Esophagus muscularis mucosa (tissue), 4 donors: ENCODE results near the gene INHBA. TPM values are rescaled to one million over a fixed set of nuclear protein-coding genes. Genes with fewer than 3 reads are reported as not detected.

Experiments used
- DNase-seq: peaks from one replicate; pipeline ENCODE4 v3.0.0-alpha.2; 2017; ENCODE audit errors: extremely low spot score
- H3K27ac ChIP-seq, 4 donors: fragments of 200-600 bp; sonication (generic); replicated peaks in 1 of 4; 1 replicate in 3 of 4; 2 replicates in 1 of 4; pipeline ENCODE4 v1.5.1; 2016 to 2019; ENCODE audit warnings: mild to moderate bottlenecking in 1 of 4
- H3K27me3 ChIP-seq, 4 donors: fragments of 200-600 bp; sonication (generic); one replicate each; pipeline versions ENCODE4 v1.5.1 to v1.6.0; 2016 to 2019
- H3K36me3 ChIP-seq, 4 donors: fragments of 200-600 bp; sonication (generic); one replicate each; pipeline ENCODE4 v1.5.1; 2016 to 2019
- H3K4me1 ChIP-seq, 4 donors: fragments of 200-600 bp; sonication (generic); one replicate each; pipeline ENCODE4 v1.5.1; 2016 to 2019
- H3K4me3 ChIP-seq, 4 donors: fragments of 200-600 bp; sonication (generic); 1 replicate in 2 of 4; 2 replicates in 2 of 4; pipeline ENCODE4 v1.5.1; 2016 to 2019; ENCODE audit warnings: mild to moderate bottlenecking in 4 of 4, moderate library complexity in 1 of 4
- H3K9me3 ChIP-seq, 4 donors: fragments of 200-600 bp; sonication (generic); 1 replicate in 3 of 4; 2 replicates in 1 of 4; pipeline ENCODE4 v1.5.1; 2016 to 2019
- CTCF ChIP-seq, 3 experiments: fragments of 200-600 bp in 2 of 3; fragments of 450-650 bp in 1 of 3; sonication (generic) in 2 of 3; IDR thresholded peaks; one replicate each; pipeline ENCODE4 v1.5.1; 2017 to 2019; ENCODE audit warnings: antibody characterized with exemption in 3 of 3, mild to moderate bottlenecking in 2 of 3, moderate library complexity in 1 of 3
- EP300 ChIP-seq: sonication (generic); formaldehyde crosslinking; IDR thresholded peaks from one replicate; pipeline ENCODE4 v1.6.1; 2017; ENCODE audit warnings: antibody characterized with exemption
- POLR2A ChIP-seq: fragments of 450-650 bp; IDR thresholded peaks from one replicate; pipeline ENCODE4 v1.6.1; 2017; ENCODE audit warnings: antibody characterized with exemption, moderate library complexity, mild to moderate bottlenecking, low read depth
- POLR2AphosphoS5 ChIP-seq, 2 donors: sonication (generic); formaldehyde crosslinking; IDR thresholded peaks; one replicate each; pipeline ENCODE4 v1.6.1; 2017; ENCODE audit warnings: antibody characterized with exemption in 2 of 2
- WGBS: methylation state at CpG from one replicate; pipeline ENCODE4 v1.1.5; 2018; 5-methylcytosine and 5-hydroxymethylcytosine counted together
- intact Hi-C: fragments of 100-400 bp; cut with DNase I; formaldehyde crosslinking; loops from one replicate; pipeline ENCODE4 v1.15.1; 2023
- total RNA-seq, 4 donors: library from RNA; depleted of rRNA; stranded (reverse); fragments of >200 nt; gene quantifications; one replicate each; pipeline versions ENCODE4 v1.1.0 to v1.2.1, GENCODE V29; 2016

Gene INHBA
- total RNA-seq, 4 donors from 2014 or later: 19.2 to 38.6 (median 32.9) TPM

GRCh38 chr7:41661596-41661995 lies 41.3 kb downstream of the INHBA start:
- Histone ChIP-seq H3K4me3 (no peak overlapping the region), H3K4me1 (peaks cover 0 to 4% (median 1%) of the 10 kb centered on the region in 4 donors), H3K27me3 (no peaks in the 10 kb centered on the region), H3K9me3 (no peaks in the 10 kb centered on the region), H3K27ac (no peak overlapping the region), H3K36me3 (no peaks in the 10 kb centered on the region)
- DNase-seq: no peak
- intact Hi-C loops: no loop called here
- TF ChIP-seq EP300 (no peak), POLR2AphosphoS5 (IDR thresholded peaks at IDR 0.05) (no peak), POLR2A (no peak), CTCF (IDR thresholded peaks at IDR 0.05) (no peak)

- 98% methylated on average over 3 of the region's 3 CpGs for WGBS
- H3K9me3 ChIP-seq: no peaks in the 10 kb centered on the region
- H3K27ac ChIP-seq: no peak overlapping the region
- TF ChIP-seq EP300 (no peak), POLR2AphosphoS5 (IDR thresholded peaks at IDR 0.05) (no peak), POLR2A (no peak), CTCF (IDR thresholded peaks at IDR 0.05) (no peak)
- H3K27me3 ChIP-seq: no peaks in the 10 kb centered on the region
- intact Hi-C loops: no loop called here
- H3K36me3 ChIP-seq: no peaks in the 10 kb centered on the region
- peaks cover 9 to 18% (median 12%) of the 10 kb centered on the region in 4 donors for H3K4me1 ChIP-seq
- H3K4me3 ChIP-seq: no peak overlapping the region
- no peak for DNase-seq
Observed at GRCh38 chr7:41659539-41659938, 43.4 kb downstream of the INHBA start.

- intact Hi-C loops: no loop called here
- Histone ChIP-seq H3K9me3 (no peaks in the 10 kb centered on the region), H3K27me3 (no peaks in the 10 kb centered on the region)
Observed at GRCh38 chr7:41656366-41656765, 46.5 kb downstream of the INHBA start.

GRCh38 chr7:41655426-41655825 lies 47.5 kb downstream of the INHBA start:
- Histone ChIP-seq H3K4me3 (no peak overlapping the region), H3K27ac (no peak overlapping the region), H3K27me3 (no peaks in the 10 kb centered on the region), H3K9me3 (no peaks in the 10 kb centered on the region), H3K4me1 (peaks cover 9 to 18% (median 12%) of the 10 kb centered on the region in 4 donors), H3K36me3 (no peaks in the 10 kb centered on the region)
- TF ChIP-seq POLR2AphosphoS5 (IDR thresholded peaks at IDR 0.05) (no peak), POLR2A (no peak), CTCF (IDR thresholded peaks at IDR 0.05) (no peak), EP300 (no peak)
- WGBS: 41% methylated on average over 2 of the region's 2 CpGs
- DNase-seq: no peak
- intact Hi-C loops: no loop called here

More at GRCh38 chr7:41656366-41656765, 46.5 kb downstream of the INHBA start:
- Histone ChIP-seq H3K27ac (no peak overlapping the region), H3K4me3 (no peak overlapping the region), H3K4me1 (peaks cover 9 to 18% (median 12%) of the 10 kb centered on the region in 4 donors), H3K36me3 (no peaks in the 10 kb centered on the region)
- TF ChIP-seq CTCF (IDR thresholded peaks at IDR 0.05) (no peak), POLR2A (no peak), EP300 (no peak), POLR2AphosphoS5 (IDR thresholded peaks at IDR 0.05) (no peak)
- 19% methylated on average over 4 of the region's 4 CpGs for WGBS
- DNase-seq: no peak

GRCh38 chr7:41652267-41652666 lies 50.6 kb downstream of the INHBA start:
- no peaks in the 10 kb centered on the region for H3K9me3 ChIP-seq
- H3K27ac ChIP-seq: no peak overlapping the region
- DNase-seq: no peak
- H3K4me3 ChIP-seq: no peak overlapping the region
- H3K27me3 ChIP-seq: no peaks in the 10 kb centered on the region
- H3K4me1 ChIP-seq: peaks cover 9 to 24% (median 12%) of the 10 kb centered on the region in 4 donors
- no peaks in the 10 kb centered on the region for H3K36me3 ChIP-seq
- 67% methylated on average over 1 of the region's 1 CpG for WGBS
- TF ChIP-seq POLR2A: no peak
- no peak for TF ChIP-seq POLR2AphosphoS5 (IDR thresholded peaks at IDR 0.05)
- no peak for TF ChIP-seq EP300
- no peak for TF ChIP-seq CTCF (IDR thresholded peaks at IDR 0.05)
- intact Hi-C loops: no loop called here
